HCT116 (cell line): ENCODE measurements around the gene JAM3. TPM values are rescaled to one million over a fixed set of nuclear protein-coding genes. Genes with fewer than 3 reads are reported as not detected.

Experiments
- ATAC-seq: fragments of 200-7000 bp; cut with Tn5 transposase; 2 replicates; pipeline ENCODE4 v1.9.1; 2020; ENCODE audit warnings: mild to moderate bottlenecking, moderate library complexity
- BruUV-seq: library from RNA; stranded (reverse); fragments of 400-500 nt; replicated peaks from 2 replicates; lab custom pipeline; 2021; lab: Mats Ljungman, UMichigan
- CTCF ChIA-PET: fragments of 300-600 bp; sonication (Branson Sonifier 250); formaldehyde crosslinking; loops from one replicate; lab custom pipeline; 2021; ENCODE audit warnings: antibody characterized with exemption; lab: Charles Lee
- POLR2A ChIA-PET: fragments of 300-600, 350-600 bp; sonication (Branson Sonifier 250); formaldehyde crosslinking; loops from one replicate; lab custom pipeline; 2021; ENCODE audit warnings: antibody characterized with exemption; lab: Charles Lee
- RAD21 ChIA-PET, 2 experiments: fragments of 300-600 bp; sonication (Branson Sonifier 250); formaldehyde crosslinking; loops; one replicate each; lab custom pipeline; 2023; ENCODE audit warnings: low total read pairs in 2 of 2; ENCODE audit not compliant: uncharacterized antibody in 2 of 2, unreplicated experiment in 2 of 2, low non-redundant PET in 1 of 2; lab: Charles Lee
- DNase-seq: peaks from one replicate; pipeline ENCODE4 v3.0.0-alpha.2; 2010; ENCODE audit warnings: low read depth, low spot score
- H2AFZ ChIP-seq: fragments of 200-600 bp; shearing (Covaris generic), sonication (generic); 2 replicates; pipeline ENCODE4 v1.6.1; 2017; ENCODE audit warnings: low read depth, mixed run types, mixed read lengths, antibody characterized with exemption, low read length; ENCODE audit not compliant: poor library complexity, severe bottlenecking
- H3K27ac ChIP-seq: 2 replicates; pipeline ENCODE4 v1.5.1; 2012; ENCODE audit warnings: low read depth, low read length
- H3K27me3 ChIP-seq: fragments of 200-600 bp; sonication (generic); 2 replicates; pipeline ENCODE4 v1.6.1; 2016; ENCODE audit warnings: mixed run types, low read length, mixed read lengths; ENCODE audit not compliant: insufficient read depth
- H3K36me3 ChIP-seq, 2 experiments: fragments of 200-500 bp in 1 of 2; fragments of 200-600 bp in 1 of 2; sonication (Bioruptor generic) in 1 of 2; sonication (generic) in 1 of 2; 2 replicates each; pipeline versions ENCODE4 v1.5.1 to v1.6.1; 2014 to 2016; ENCODE audit warnings: low read length in 2 of 2, inconsistent platforms in 1 of 2, mixed read lengths in 1 of 2, mixed run types in 1 of 2; ENCODE audit not compliant: insufficient read depth in 2 of 2, control insufficient read depth in 1 of 2
- H3K4me1 ChIP-seq, 2 experiments: fragments of 200-600 bp in 1 of 2; sonication (generic) in 1 of 2; 2 replicates each; pipeline versions ENCODE4 v1.5.1 to v1.6.1; 2012 to 2017; ENCODE audit warnings: low read length in 2 of 2, inconsistent platforms in 1 of 2, mild to moderate bottlenecking in 1 of 2, mixed read lengths in 1 of 2, mixed run types in 1 of 2, moderate library complexity in 1 of 2; ENCODE audit not compliant: insufficient read depth in 2 of 2, control insufficient read depth in 1 of 2
- H3K4me2 ChIP-seq: fragments of 200-600 bp; sonication (generic); 2 replicates; pipeline ENCODE4 v1.6.1; 2017; ENCODE audit warnings: mixed run types, low read length, mixed read lengths
- H3K4me3 ChIP-seq, 2 experiments: fragments of 200-600 bp in 1 of 2; sonication (generic) in 1 of 2; replicated peaks in 1 of 2; 2 replicates each; pipeline ENCODE4 v1.5.1; 2011 to 2016; ENCODE audit warnings: low read length in 2 of 2, control low read depth in 1 of 2, low read depth in 1 of 2, mild to moderate bottlenecking in 1 of 2, mixed read lengths in 1 of 2, mixed run types in 1 of 2
- H3K79me2 ChIP-seq: fragments of 200-600 bp; sonication (generic); 2 replicates; pipeline ENCODE4 v1.6.1; 2017; ENCODE audit warnings: mild to moderate bottlenecking, mixed run types, low read length, moderate library complexity, mixed read lengths; ENCODE audit not compliant: insufficient read depth
- H3K9ac ChIP-seq: fragments of 200-600 bp; sonication (generic); 2 replicates; pipeline ENCODE4 v1.6.1; 2016; ENCODE audit warnings: low read length, mixed read lengths
- H3K9me2 ChIP-seq: fragments of 200-600 bp; sonication (generic), shearing (Covaris generic); 2 replicates; pipeline ENCODE4 v1.6.1; 2017; ENCODE audit warnings: mixed run types, mild to moderate bottlenecking, moderate library complexity; ENCODE audit not compliant: insufficient read depth
- H3K9me3 ChIP-seq, 2 experiments: fragments of 200-500 bp in 1 of 2; fragments of 200-600 bp in 1 of 2; sonication (Bioruptor generic) in 1 of 2; sonication (generic) in 1 of 2; 2 replicates each; pipeline ENCODE4 v1.6.1; 2014 to 2017; ENCODE audit warnings: low read length in 2 of 2, mixed read lengths in 2 of 2, inconsistent platforms in 1 of 2, low read depth in 1 of 2, mild to moderate bottlenecking in 1 of 2, mixed run types in 1 of 2, moderate library complexity in 1 of 2; ENCODE audit not compliant: control insufficient read depth in 1 of 2, insufficient read depth in 1 of 2
- H4K20me1 ChIP-seq: fragments of 200-600 bp; sonication (generic), shearing (Covaris generic); 2 replicates; pipeline ENCODE4 v1.6.1; 2017; ENCODE audit warnings: mixed run types, mild to moderate bottlenecking, moderate library complexity; ENCODE audit not compliant: insufficient read depth
- CBX3 ChIP-seq: IDR thresholded peaks from 2 replicates; pipeline ENCODE4 v1.6.1; 2012; ENCODE audit warnings: low read depth
- EZH2 ChIP-seq: fragments of 200-600 bp; sonication (generic); IDR thresholded peaks from 2 replicates; pipeline ENCODE4 v1.6.1; 2017; ENCODE audit warnings: antibody characterized with exemption, mixed run types
- EZH2phosphoT487 ChIP-seq: fragments of 200-600 bp; IDR thresholded peaks from 2 replicates; pipeline ENCODE4 v1.6.1; 2018; ENCODE audit warnings: antibody characterized with exemption, borderline replicate concordance
- FOSL1 ChIP-seq: IDR thresholded peaks from 2 replicates; pipeline ENCODE4 v1.6.1; 2012; ENCODE audit warnings: low read depth
- JUND ChIP-seq: IDR thresholded peaks from 2 replicates; pipeline ENCODE4 v1.6.1; 2012
- POLR2A ChIP-seq: IDR thresholded peaks from 2 replicates; pipeline ENCODE4 v1.7.0; 2011; ENCODE audit warnings: borderline replicate concordance; ENCODE audit not compliant: insufficient read depth, insufficient read length; ENCODE audit errors: extremely low read depth
- YY1 ChIP-seq: IDR thresholded peaks from 2 replicates; pipeline ENCODE4 v1.6.1; 2011; ENCODE audit warnings: low read length, low read depth, moderate library complexity, mild to moderate bottlenecking; ENCODE audit not compliant: insufficient replicate concordance; ENCODE audit errors: extremely low read depth
- intact Hi-C: fragments of 100-400 bp; cut with micrococcal nuclease; formaldehyde crosslinking; loops from 2 replicates; pipeline ENCODE4 v1.10.0; 2022
- total RNA-seq: library from RNA; stranded (reverse); gene quantifications from one replicate; pipeline ENCODE4 v1.2.1, GENCODE V29; 2021; ENCODE audit not compliant: unreplicated experiment
- TF ChIP-seq, protein P1 (sequence below): IDR thresholded peaks from 2 replicates; pipeline ENCODE4 v1.6.1; 2011; ENCODE audit warnings: mild to moderate bottlenecking, low read length, moderate library complexity; ENCODE audit not compliant: insufficient replicate concordance; ENCODE audit errors: extremely low read depth

JAM3 gene
- total RNA-seq, 1 experiment from 2014 or later: 0.25 TPM

DNA sequence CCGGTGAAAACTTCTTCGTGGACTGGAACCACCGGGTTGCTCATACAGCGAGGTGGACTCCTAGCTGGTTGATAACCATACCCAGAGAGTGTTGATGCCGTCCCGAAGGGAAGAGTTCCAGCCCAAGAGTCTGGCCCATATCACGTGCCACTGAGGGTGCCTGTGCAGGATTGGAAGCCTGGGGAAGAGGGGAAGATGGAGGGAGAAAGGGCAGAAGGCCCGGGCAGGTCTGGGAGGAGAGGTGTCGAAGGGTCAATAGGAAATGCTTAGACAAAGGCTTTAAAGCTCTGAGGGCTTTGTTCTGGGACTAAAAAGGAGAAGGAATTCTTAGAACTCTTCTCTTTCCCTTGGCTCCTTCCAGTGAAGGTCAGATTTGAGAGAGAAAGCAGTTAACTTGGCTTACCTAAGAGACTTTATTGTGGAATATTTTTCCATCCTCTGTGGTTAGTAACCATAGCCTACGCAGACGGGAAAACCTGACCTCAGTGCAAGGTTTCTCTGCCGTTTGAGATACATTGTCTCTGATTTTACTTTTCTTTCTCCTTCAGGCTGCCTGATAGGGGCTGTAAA is 70.5 kb downstream of the JAM3 start:
- no peak overlapping the region for H3K27ac ChIP-seq
- no peaks in the 10 kb centered on the region for H3K79me2 ChIP-seq
- no peaks in the 10 kb centered on the region for H3K9me3 ChIP-seq
- H3K9me2 ChIP-seq: no peaks in the 10 kb centered on the region
- DNase-seq: no peak
- TF ChIP-seq, protein P1, sequence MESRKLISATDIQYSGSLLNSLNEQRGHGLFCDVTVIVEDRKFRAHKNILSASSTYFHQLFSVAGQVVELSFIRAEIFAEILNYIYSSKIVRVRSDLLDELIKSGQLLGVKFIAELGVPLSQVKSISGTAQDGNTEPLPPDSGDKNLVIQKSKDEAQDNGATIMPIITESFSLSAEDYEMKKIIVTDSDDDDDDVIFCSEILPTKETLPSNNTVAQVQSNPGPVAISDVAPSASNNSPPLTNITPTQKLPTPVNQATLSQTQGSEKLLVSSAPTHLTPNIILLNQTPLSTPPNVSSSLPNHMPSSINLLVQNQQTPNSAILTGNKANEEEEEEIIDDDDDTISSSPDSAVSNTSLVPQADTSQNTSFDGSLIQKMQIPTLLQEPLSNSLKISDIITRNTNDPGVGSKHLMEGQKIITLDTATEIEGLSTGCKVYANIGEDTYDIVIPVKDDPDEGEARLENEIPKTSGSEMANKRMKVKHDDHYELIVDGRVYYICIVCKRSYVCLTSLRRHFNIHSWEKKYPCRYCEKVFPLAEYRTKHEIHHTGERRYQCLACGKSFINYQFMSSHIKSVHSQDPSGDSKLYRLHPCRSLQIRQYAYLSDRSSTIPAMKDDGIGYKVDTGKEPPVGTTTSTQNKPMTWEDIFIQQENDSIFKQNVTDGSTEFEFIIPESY: no peak
- TF ChIP-seq YY1 (no peak), JUND (no peak), POLR2A (no peak), FOSL1 (no peak), EZH2phosphoT487 (no peak), CBX3 (no peak), EZH2 (no peak)
- BruUV-seq: no TSS peak
- 0 out of 2 replicates have a peak, but pooled peaks have one; percentile 11 for ATAC-seq
- H3K4me2 ChIP-seq: peak overlapping the region; percentile 43
- intact Hi-C loops: loop anchor here (1.0 kb wide), 2 partner anchors 89 to 212 kb away; no protein-coding TSS in a partner anchor
- no peaks in the 10 kb centered on the region for H4K20me1 ChIP-seq
- H3K4me3 ChIP-seq: no peak overlapping the region
- ChIA-PET CTCF (interaction anchor here (1.0 to 1.6 kb wide), 3 partner anchors 89 to 211 kb away, joined by 3 to 6 read pairs (median 4); no protein-coding TSS in a partner anchor), POLR2A (no interaction called here), RAD21 (no interaction called here)
- no peaks in the 10 kb centered on the region; a peak in 1 of 4 replicates for H3K4me1 ChIP-seq
- H3K36me3 ChIP-seq: no peaks in the 10 kb centered on the region
- H3K27me3 ChIP-seq: peaks cover 13% of the 10 kb centered on the region
- no peak overlapping the region for H3K9ac ChIP-seq
- peak overlapping the region; percentile 89 for H2AFZ ChIP-seq
